Loucy (cell line): Measurements from ENCODE around the gene RHCE.
"Not testable (repeated sequence)": the region's sequence is repeated elsewhere in the genome, so short reads cannot be mapped to it uniquely, and the experiment has no call there.

Source experiments
- EZH2phosphoT487 ChIP-seq: fragments of 200-600 bp; IDR thresholded peaks from 2 replicates; pipeline ENCODE4 v1.6.1; 2018; ENCODE audit warnings: antibody characterized with exemption, mild to moderate bottlenecking, moderate library complexity, borderline replicate concordance
- TF ChIP-seq, protein P1 (sequence below): fragments of 200-600 bp; sonication (generic); conservative IDR thresholded peaks from 2 replicates; pipeline ENCODE4 v1.5.1; 2014; ENCODE audit warnings: mild to moderate bottlenecking, antibody characterized with exemption, low read length

DNA sequence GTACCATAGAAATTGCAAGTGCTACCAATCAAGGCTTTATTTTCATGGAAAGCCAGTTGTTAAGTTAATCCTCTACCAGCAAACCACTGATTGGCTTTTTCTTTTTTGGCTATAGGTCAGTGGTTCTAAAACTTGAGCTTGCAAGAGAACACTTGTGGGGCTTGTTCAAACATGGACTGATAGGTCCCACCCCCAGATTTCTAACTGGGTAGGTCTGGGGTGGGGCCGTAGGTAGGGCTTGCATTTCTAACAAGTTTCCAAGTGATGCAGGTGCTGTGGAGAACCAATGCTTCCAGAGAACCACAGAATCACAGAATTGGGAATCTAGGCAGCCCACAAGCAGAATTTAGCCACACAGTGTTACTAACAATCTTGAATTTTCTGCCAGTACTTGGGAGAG is 36.8 kb downstream of the RHCE start:
- TF ChIP-seq, protein P1, sequence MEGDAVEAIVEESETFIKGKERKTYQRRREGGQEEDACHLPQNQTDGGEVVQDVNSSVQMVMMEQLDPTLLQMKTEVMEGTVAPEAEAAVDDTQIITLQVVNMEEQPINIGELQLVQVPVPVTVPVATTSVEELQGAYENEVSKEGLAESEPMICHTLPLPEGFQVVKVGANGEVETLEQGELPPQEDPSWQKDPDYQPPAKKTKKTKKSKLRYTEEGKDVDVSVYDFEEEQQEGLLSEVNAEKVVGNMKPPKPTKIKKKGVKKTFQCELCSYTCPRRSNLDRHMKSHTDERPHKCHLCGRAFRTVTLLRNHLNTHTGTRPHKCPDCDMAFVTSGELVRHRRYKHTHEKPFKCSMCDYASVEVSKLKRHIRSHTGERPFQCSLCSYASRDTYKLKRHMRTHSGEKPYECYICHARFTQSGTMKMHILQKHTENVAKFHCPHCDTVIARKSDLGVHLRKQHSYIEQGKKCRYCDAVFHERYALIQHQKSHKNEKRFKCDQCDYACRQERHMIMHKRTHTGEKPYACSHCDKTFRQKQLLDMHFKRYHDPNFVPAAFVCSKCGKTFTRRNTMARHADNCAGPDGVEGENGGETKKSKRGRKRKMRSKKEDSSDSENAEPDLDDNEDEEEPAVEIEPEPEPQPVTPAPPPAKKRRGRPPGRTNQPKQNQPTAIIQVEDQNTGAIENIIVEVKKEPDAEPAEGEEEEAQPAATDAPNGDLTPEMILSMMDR, result not testable (repeated sequence)
- not testable (repeated sequence) for TF ChIP-seq EZH2phosphoT487
